ENCODE results near the gene THSD7A.

Gene THSD7A

DNA sequence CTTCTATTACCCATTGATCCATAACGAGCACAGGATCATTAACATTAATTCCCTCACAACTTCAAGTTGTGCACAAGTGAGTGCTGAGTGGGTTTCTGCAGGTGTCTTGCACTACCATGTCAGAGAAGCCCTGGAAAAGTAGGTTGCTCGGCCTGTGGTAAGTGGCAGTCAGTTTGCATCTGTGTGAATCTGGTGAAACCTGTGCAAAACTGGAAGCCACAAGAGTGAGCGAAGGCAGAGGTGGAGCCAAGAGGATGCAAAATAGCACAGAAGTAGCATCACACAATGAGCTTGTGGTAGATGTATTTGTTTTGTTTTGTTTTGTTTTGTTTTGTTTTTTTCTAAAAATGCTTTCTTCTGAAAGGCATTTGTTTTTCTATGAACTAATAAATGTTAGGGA is 181.5 kb downstream of the THSD7A start:
- no peak overlapping the region for H3K27ac ChIP-seq
- TF ChIP-seq, protein P1, sequence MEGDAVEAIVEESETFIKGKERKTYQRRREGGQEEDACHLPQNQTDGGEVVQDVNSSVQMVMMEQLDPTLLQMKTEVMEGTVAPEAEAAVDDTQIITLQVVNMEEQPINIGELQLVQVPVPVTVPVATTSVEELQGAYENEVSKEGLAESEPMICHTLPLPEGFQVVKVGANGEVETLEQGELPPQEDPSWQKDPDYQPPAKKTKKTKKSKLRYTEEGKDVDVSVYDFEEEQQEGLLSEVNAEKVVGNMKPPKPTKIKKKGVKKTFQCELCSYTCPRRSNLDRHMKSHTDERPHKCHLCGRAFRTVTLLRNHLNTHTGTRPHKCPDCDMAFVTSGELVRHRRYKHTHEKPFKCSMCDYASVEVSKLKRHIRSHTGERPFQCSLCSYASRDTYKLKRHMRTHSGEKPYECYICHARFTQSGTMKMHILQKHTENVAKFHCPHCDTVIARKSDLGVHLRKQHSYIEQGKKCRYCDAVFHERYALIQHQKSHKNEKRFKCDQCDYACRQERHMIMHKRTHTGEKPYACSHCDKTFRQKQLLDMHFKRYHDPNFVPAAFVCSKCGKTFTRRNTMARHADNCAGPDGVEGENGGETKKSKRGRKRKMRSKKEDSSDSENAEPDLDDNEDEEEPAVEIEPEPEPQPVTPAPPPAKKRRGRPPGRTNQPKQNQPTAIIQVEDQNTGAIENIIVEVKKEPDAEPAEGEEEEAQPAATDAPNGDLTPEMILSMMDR (IDR thresholded peaks at IDR 0.05): no peak

DNA sequence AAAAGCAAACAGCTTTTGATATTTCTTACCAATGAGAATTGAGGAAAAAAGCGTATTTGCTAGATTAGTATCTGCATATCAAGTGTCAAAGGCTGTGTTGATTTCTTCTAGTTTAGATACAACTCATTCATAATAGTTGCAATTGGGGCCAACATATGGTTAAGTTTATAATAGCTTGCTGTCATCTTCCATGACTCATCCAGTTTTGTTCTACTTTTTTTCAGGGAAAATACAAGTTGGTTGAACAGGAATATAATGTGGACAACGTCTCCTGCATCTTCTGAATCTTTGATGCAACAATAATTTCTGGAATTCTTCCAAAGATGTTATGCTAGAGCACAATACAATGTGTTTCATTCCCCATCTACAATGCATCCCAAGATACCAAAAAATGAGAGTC is 182.0 kb downstream of the THSD7A start:
- Histone ChIP-seq H3K9me3 (ENCODE audit: control insufficient read depth, low read length) (no peaks in the 10 kb centered on the region), H3K27ac (no peak overlapping the region), H3K4me3 (ENCODE audit: low read depth, low read length) (no peak overlapping the region), H3K79me2 (no peaks in the 10 kb centered on the region), H3K9ac (no peak overlapping the region), H3K27me3 (ENCODE audit: control insufficient read depth, insufficient read depth, low read length) (no peaks in the 10 kb centered on the region), H3K36me3 (ENCODE audit: control insufficient read depth, insufficient read depth, low read length) (no peaks in the 10 kb centered on the region), H3K4me2 (ENCODE audit: low read length) (no peak overlapping the region), H2AFZ (no peak overlapping the region), H3K4me1 (peaks cover 17% of the 10 kb centered on the region)
- TF ChIP-seq, protein P1 (IDR thresholded peaks at IDR 0.05): no peak

More for the DNA sequence above, 181.5 kb downstream of the THSD7A start:
- Histone ChIP-seq H3K4me2 (ENCODE audit: low read length) (no peak overlapping the region), H3K79me2 (no peaks in the 10 kb centered on the region), H3K4me3 (ENCODE audit: low read depth, low read length) (no peak overlapping the region), H3K36me3 (ENCODE audit: control insufficient read depth, insufficient read depth, low read length) (no peaks in the 10 kb centered on the region), H3K9ac (no peak overlapping the region), H3K27me3 (ENCODE audit: control insufficient read depth, insufficient read depth, low read length) (no peaks in the 10 kb centered on the region), H2AFZ (peak overlapping the region; percentile 16), H3K4me1 (peaks cover 17% of the 10 kb centered on the region), H3K9me3 (ENCODE audit: control insufficient read depth, low read length) (no peaks in the 10 kb centered on the region)

GRCh38 chr7:11648980-11649379 is 183.0 kb downstream of the THSD7A start:
- H3K4me3 ChIP-seq (ENCODE audit: low read depth, low read length): no peak overlapping the region
- no peak overlapping the region for H3K9ac ChIP-seq
- H3K36me3 ChIP-seq (ENCODE audit: control insufficient read depth, insufficient read depth, low read length): no peaks in the 10 kb centered on the region
- H3K4me2 ChIP-seq (ENCODE audit: low read length): no peak overlapping the region
- no peaks in the 10 kb centered on the region for H3K27me3 ChIP-seq (ENCODE audit: control insufficient read depth, insufficient read depth, low read length)
- H3K79me2 ChIP-seq: no peaks in the 10 kb centered on the region
- no peak overlapping the region for H2AFZ ChIP-seq
- no peaks in the 10 kb centered on the region for H3K9me3 ChIP-seq (ENCODE audit: control insufficient read depth, low read length)
- no peak overlapping the region for H3K27ac ChIP-seq
- H3K4me1 ChIP-seq: peaks cover 17% of the 10 kb centered on the region
- TF ChIP-seq, protein P1 (IDR thresholded peaks at IDR 0.05): no peak

DNA sequence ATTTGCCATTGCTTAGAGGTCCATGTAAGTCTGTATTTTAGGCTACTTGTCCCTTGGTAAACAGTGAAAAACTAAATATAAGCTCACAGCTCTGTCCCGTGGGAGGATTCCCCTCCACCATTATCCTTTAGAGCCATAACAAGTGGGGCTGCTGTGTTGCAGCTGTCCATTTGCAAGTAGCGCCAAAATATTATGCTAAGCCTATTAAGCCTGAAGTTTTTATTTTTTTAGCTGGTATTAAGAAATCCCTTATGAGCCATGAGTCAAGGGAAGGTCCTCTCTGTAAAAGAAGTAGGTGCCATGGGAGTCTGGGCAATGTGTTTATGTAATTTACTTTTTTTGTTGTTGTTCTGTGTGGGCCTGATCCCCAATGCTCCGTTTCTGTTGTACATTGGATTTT is 183.9 kb downstream of the THSD7A start:
- no peak overlapping the region for H3K4me3 ChIP-seq (ENCODE audit: low read depth, low read length)
- no peaks in the 10 kb centered on the region for H3K36me3 ChIP-seq (ENCODE audit: control insufficient read depth, insufficient read depth, low read length)
- peaks cover 17% of the 10 kb centered on the region for H3K4me1 ChIP-seq
- no peaks in the 10 kb centered on the region for H3K79me2 ChIP-seq
- H2AFZ ChIP-seq: no peak overlapping the region
- H3K9me3 ChIP-seq (ENCODE audit: control insufficient read depth, low read length): no peaks in the 10 kb centered on the region
- H3K4me2 ChIP-seq (ENCODE audit: low read length): no peak overlapping the region
- no peaks in the 10 kb centered on the region for H3K27me3 ChIP-seq (ENCODE audit: control insufficient read depth, insufficient read depth, low read length)
- TF ChIP-seq, protein P1 (IDR thresholded peaks at IDR 0.05): no peak
- no peak overlapping the region for H3K9ac ChIP-seq
- H3K27ac ChIP-seq: no peak overlapping the region

DNA sequence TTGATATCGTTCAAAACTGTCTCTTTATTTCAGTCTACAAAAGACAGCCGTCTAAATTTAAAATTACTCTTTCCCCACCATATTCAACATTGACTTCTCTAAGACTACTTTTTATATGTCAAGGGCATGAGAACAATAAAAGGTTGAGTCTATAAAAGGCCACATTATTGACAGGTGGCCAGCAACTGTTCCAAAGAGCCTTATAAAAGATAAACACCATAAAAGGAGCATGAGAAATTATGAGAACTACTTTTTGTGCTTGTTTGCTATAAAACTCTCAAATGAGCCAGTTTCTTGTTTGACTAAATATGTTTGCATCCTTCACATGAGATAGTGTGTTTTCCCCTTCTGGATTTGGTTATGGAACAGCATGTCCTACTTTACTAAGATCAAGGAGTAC is 189.2 kb downstream of the THSD7A start:
- no peak overlapping the region for H3K4me2 ChIP-seq (ENCODE audit: low read length)
- no peaks in the 10 kb centered on the region for H3K79me2 ChIP-seq
- no peaks in the 10 kb centered on the region for H3K36me3 ChIP-seq (ENCODE audit: control insufficient read depth, insufficient read depth, low read length)
- TF ChIP-seq, protein P1 (IDR thresholded peaks at IDR 0.05): no peak
- peaks cover 14% of the 10 kb centered on the region for H3K4me1 ChIP-seq
- H3K27ac ChIP-seq: no peak overlapping the region
- no peaks in the 10 kb centered on the region for H3K27me3 ChIP-seq (ENCODE audit: control insufficient read depth, insufficient read depth, low read length)
- H3K9me3 ChIP-seq (ENCODE audit: control insufficient read depth, low read length): no peaks in the 10 kb centered on the region
- H3K9ac ChIP-seq: no peak overlapping the region
- no peak overlapping the region for H3K4me3 ChIP-seq (ENCODE audit: low read depth, low read length)
- no peak overlapping the region for H2AFZ ChIP-seq

Data from parathyroid adenoma (tissue), 2 donors.